Osteoblast (primary cell): ENCODE measurements around the gene DNAI1. TPM values are rescaled to one million over a fixed set of nuclear protein-coding genes. Genes with fewer than 3 reads are reported as not detected.

ENCODE experiments used
- DNase-seq: peaks from one replicate; pipeline ENCODE4 v3.0.0; 2011; ENCODE audit warnings: low spot score, mixed read lengths; ENCODE audit not compliant: insufficient read length; ENCODE audit errors: missing footprints
- H2AFZ ChIP-seq: 2 replicates; pipeline ENCODE4 v1.6.0; 2011; ENCODE audit warnings: mild to moderate bottlenecking, low read length
- H3K27ac ChIP-seq: 2 replicates; pipeline ENCODE4 v1.5.1; 2011; ENCODE audit warnings: mild to moderate bottlenecking, low read depth, low read length, moderate library complexity
- H3K27me3 ChIP-seq: 2 replicates; pipeline ENCODE4 v1.6.0; 2012; ENCODE audit warnings: mild to moderate bottlenecking, control low read depth, inconsistent platforms, low read length, moderate library complexity; ENCODE audit not compliant: insufficient read depth
- H3K36me3 ChIP-seq: 2 replicates; pipeline ENCODE4 v1.5.1; 2011; ENCODE audit warnings: mild to moderate bottlenecking, low read length, control low read depth, moderate library complexity; ENCODE audit not compliant: insufficient read depth
- H3K4me1 ChIP-seq: 2 replicates; pipeline ENCODE4 v1.5.1; 2011; ENCODE audit warnings: mild to moderate bottlenecking, low read length, control low read depth, moderate library complexity; ENCODE audit not compliant: insufficient read depth
- H3K4me2 ChIP-seq: 2 replicates; pipeline ENCODE4 v1.6.0; 2011; ENCODE audit warnings: mild to moderate bottlenecking, low read length; ENCODE audit not compliant: insufficient read depth
- H3K4me3 ChIP-seq: fragments of 200-600 bp; sonication (generic); 3 replicates; pipeline ENCODE4 v1.5.1; 2012; ENCODE audit warnings: mild to moderate bottlenecking, low read length, inconsistent platforms; ENCODE audit not compliant: insufficient read depth
- H3K79me2 ChIP-seq: 2 replicates; pipeline ENCODE4 v1.6.0; 2012; ENCODE audit warnings: mild to moderate bottlenecking, low read length, control low read depth, inconsistent platforms; ENCODE audit not compliant: insufficient read depth
- H3K9me3 ChIP-seq: 2 replicates; pipeline ENCODE4 v1.5.1; 2011; ENCODE audit warnings: low read depth, low read length, control low read depth
- H4K20me1 ChIP-seq: 2 replicates; pipeline ENCODE4 v1.6.0; 2012; ENCODE audit warnings: mild to moderate bottlenecking, low read length, control low read depth; ENCODE audit not compliant: insufficient read depth
- total RNA-seq: library from RNA; depleted of rRNA; stranded (reverse); fragments of >200 nt; gene quantifications from 2 replicates; pipeline ENCODE4 v1.2.3, GENCODE V29; 2012
- TF ChIP-seq, protein P1 (sequence below): IDR thresholded peaks from 2 replicates; pipeline ENCODE4 v1.5.1; 2011; ENCODE audit warnings: mild to moderate bottlenecking, low read depth, low read length, moderate library complexity; ENCODE audit errors: extremely low read depth

The DNAI1 gene
- total RNA-seq, 1 donor = 47.4 TPM

DNA sequence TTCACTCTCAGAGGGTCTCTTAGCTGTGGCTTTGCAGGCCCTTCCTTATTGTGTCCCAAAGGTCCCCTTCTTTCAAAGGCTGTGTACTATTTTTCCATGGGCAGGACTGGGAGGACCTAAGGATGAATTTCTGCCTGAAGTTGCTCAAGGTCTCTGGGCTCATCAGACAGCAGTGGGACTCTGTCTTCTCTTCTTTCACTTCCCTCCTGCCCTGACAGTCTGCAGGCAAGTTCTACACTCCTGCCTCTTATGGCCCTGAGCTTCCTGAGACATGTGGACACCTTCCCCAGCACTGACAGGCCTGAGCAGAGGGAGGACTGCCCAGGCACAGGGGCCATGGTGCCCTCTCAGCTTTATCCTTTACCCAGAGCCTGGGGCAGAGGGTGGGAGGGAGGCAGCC, 49.4 kb downstream of the DNAI1 start:
- Histone ChIP-seq H4K20me1 (no peaks in the 10 kb centered on the region), H3K36me3 (no peaks in the 10 kb centered on the region), H3K79me2 (no peaks in the 10 kb centered on the region), H3K27ac (no peak overlapping the region), H3K4me2 (no peak overlapping the region), H3K27me3 (peaks cover 20% of the 10 kb centered on the region), H3K4me3 (no peak overlapping the region), H3K4me1 (no peaks in the 10 kb centered on the region), H3K9me3 (no peaks in the 10 kb centered on the region), H2AFZ (no peak overlapping the region)
- no peak for DNase-seq
- TF ChIP-seq, protein P1, sequence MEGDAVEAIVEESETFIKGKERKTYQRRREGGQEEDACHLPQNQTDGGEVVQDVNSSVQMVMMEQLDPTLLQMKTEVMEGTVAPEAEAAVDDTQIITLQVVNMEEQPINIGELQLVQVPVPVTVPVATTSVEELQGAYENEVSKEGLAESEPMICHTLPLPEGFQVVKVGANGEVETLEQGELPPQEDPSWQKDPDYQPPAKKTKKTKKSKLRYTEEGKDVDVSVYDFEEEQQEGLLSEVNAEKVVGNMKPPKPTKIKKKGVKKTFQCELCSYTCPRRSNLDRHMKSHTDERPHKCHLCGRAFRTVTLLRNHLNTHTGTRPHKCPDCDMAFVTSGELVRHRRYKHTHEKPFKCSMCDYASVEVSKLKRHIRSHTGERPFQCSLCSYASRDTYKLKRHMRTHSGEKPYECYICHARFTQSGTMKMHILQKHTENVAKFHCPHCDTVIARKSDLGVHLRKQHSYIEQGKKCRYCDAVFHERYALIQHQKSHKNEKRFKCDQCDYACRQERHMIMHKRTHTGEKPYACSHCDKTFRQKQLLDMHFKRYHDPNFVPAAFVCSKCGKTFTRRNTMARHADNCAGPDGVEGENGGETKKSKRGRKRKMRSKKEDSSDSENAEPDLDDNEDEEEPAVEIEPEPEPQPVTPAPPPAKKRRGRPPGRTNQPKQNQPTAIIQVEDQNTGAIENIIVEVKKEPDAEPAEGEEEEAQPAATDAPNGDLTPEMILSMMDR = no peak

DNA sequence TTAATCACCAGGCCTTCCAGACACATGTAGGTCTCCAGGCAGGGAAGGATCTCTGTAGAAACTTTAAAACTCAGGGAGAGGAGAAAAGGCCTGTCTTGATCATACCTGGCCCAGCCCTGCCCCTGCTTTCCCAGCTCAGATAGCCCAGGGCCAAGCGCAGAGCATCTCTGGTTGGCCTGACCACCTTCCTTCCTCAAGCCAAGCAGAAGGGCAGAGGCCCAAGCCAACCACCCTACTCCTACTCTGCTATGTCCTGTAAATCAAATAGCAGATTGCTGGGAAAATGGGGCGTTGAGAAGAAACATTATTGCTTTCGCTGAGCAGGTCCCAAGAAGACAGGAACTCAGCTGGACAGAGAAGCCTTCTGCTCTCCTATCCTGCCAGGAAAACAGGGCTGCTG, 49.9 kb downstream of the DNAI1 start:
- Histone ChIP-seq H3K79me2 (no peaks in the 10 kb centered on the region), H3K27me3 (peaks cover 19% of the 10 kb centered on the region), H3K27ac (no peak overlapping the region), H2AFZ (no peak overlapping the region), H3K4me2 (no peak overlapping the region), H4K20me1 (no peaks in the 10 kb centered on the region), H3K4me1 (peaks cover 3% of the 10 kb centered on the region), H3K4me3 (no peak overlapping the region), H3K36me3 (no peaks in the 10 kb centered on the region), H3K9me3 (no peaks in the 10 kb centered on the region)
- no peak for DNase-seq
- TF ChIP-seq, protein P1 = no peak

GRCh38 chr9:34508951-34509350, 50.3 kb downstream of the DNAI1 start:
- TF ChIP-seq, protein P1 = no peak
- no peak for DNase-seq
- no peaks in the 10 kb centered on the region for H3K9me3 ChIP-seq
- no peak overlapping the region for H2AFZ ChIP-seq
- no peaks in the 10 kb centered on the region for H3K79me2 ChIP-seq
- H3K36me3 ChIP-seq = no peaks in the 10 kb centered on the region
- H3K4me1 ChIP-seq = peaks cover 4% of the 10 kb centered on the region
- no peaks in the 10 kb centered on the region for H4K20me1 ChIP-seq
- H3K4me3 ChIP-seq = no peak overlapping the region
- H3K27me3 ChIP-seq = peaks cover 14% of the 10 kb centered on the region
- H3K27ac ChIP-seq = no peak overlapping the region
- no peak overlapping the region for H3K4me2 ChIP-seq

GRCh38 chr9:34510497-34511468, 52.2 kb downstream of the DNAI1 start:
- H3K9me3 ChIP-seq = no peaks in the 10 kb centered on the region
- H3K4me3 ChIP-seq = no peak overlapping the region
- peaks cover 13% of the 10 kb centered on the region for H3K27me3 ChIP-seq
- H3K79me2 ChIP-seq = no peaks in the 10 kb centered on the region
- TF ChIP-seq, protein P1 = no peak
- H3K4me1 ChIP-seq = peaks cover 4% of the 10 kb centered on the region
- no peak overlapping the region for H3K27ac ChIP-seq
- H2AFZ ChIP-seq = no peak overlapping the region
- no peak overlapping the region for H3K4me2 ChIP-seq
- no peaks in the 10 kb centered on the region for H3K36me3 ChIP-seq
- H4K20me1 ChIP-seq = no peaks in the 10 kb centered on the region
- no peak for DNase-seq
